Adrenal gland (tissue), 5 donors: Measurements from ENCODE around the gene SQOR.

Source experiments
- POLR2A ChIP-seq, 2 donors: fragments of 450-650 bp; IDR thresholded peaks; one replicate each; pipeline ENCODE4 v1.6.1; 2017; ENCODE audit warnings: antibody characterized with exemption in 2 of 2, mild to moderate bottlenecking in 2 of 2, moderate library complexity in 1 of 2
- TF ChIP-seq, protein P1 (sequence below), 6 experiments: fragments of 450-650 bp in 4 of 6; fragments of 200-600 bp in 2 of 6; sonication (generic) in 1 of 6; IDR thresholded peaks; 1 replicate in 5 of 6; 2 replicates in 1 of 6; pipeline versions ENCODE4 v1.5.1 to v1.8.0; 2016 to 2021; ENCODE audit warnings: antibody characterized with exemption in 6 of 6, mild to moderate bottlenecking in 2 of 6, moderate library complexity in 1 of 6
- donor health status: DM: no; HTN: no; CAD: no.

DNA sequence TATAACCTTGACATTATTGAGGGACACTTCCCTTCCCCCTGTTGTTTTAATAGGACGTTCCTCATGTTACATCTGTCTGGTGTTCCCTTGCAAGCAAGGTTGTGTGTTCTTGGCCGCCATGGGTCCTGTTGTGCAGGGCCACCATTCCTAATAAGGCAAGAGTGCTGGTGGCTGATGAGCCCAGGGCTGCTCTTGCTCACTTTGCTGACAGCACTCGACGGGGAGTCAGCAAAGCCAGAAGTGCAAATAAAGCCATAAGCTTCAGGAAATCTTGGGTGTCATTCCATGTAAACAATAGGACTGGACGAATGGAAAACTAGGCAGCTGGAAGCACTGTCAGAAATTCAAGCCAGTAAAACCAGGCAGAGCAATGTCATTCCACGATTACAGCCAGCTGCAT is 75.8 kb downstream of the SQOR start:
- TF ChIP-seq, protein P1, sequence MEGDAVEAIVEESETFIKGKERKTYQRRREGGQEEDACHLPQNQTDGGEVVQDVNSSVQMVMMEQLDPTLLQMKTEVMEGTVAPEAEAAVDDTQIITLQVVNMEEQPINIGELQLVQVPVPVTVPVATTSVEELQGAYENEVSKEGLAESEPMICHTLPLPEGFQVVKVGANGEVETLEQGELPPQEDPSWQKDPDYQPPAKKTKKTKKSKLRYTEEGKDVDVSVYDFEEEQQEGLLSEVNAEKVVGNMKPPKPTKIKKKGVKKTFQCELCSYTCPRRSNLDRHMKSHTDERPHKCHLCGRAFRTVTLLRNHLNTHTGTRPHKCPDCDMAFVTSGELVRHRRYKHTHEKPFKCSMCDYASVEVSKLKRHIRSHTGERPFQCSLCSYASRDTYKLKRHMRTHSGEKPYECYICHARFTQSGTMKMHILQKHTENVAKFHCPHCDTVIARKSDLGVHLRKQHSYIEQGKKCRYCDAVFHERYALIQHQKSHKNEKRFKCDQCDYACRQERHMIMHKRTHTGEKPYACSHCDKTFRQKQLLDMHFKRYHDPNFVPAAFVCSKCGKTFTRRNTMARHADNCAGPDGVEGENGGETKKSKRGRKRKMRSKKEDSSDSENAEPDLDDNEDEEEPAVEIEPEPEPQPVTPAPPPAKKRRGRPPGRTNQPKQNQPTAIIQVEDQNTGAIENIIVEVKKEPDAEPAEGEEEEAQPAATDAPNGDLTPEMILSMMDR (IDR thresholded peaks at IDR 0.05) = no peak
- no peak for TF ChIP-seq POLR2A (IDR thresholded peaks at IDR 0.05)
